A673 (cell line): ENCODE data around the gene MAGEF1. TPM values are rescaled to one million over a fixed set of nuclear protein-coding genes. Genes with fewer than 3 reads are reported as not detected.

Experiments used
- BruUV-seq: library from RNA; stranded (reverse); fragments of 400-500 nt; replicated peaks from 2 replicates; lab custom pipeline; 2021; lab: Mats Ljungman, UMichigan
- CTCF ChIA-PET: fragments of 300-600 bp; sonication (Branson Sonifier 250); formaldehyde crosslinking; loops from one replicate; lab custom pipeline; 2022; ENCODE audit warnings: antibody characterized with exemption; lab: Charles Lee
- POLR2A ChIA-PET: fragments of 300-600 bp; sonication (Branson Sonifier 250); formaldehyde crosslinking; loops from one replicate; lab custom pipeline; 2022; ENCODE audit warnings: antibody characterized with exemption; ENCODE audit not compliant: low non-redundant PET; lab: Charles Lee
- DNase-seq: peaks from one replicate; pipeline ENCODE4 v3.0.0-alpha.2; 2015; ENCODE audit warnings: low spot score
- H3K27ac ChIP-seq: fragments of 200-600 bp; sonication (generic); 2 replicates; pipeline ENCODE4 v1.5.1; 2016; ENCODE audit warnings: mixed run types, low read depth, mild to moderate bottlenecking, mixed read lengths, antibody characterized with exemption, low read length; ENCODE audit not compliant: poor library complexity, severe bottlenecking
- H3K27me3 ChIP-seq: fragments of 200-600 bp; sonication (generic); replicated peaks from 2 replicates; pipeline ENCODE4 v1.6.1; 2017; ENCODE audit warnings: mixed run types, low read depth, mild to moderate bottlenecking, mixed read lengths, antibody characterized with exemption, low read length; ENCODE audit not compliant: insufficient read depth, poor library complexity
- H3K36me3 ChIP-seq: fragments of 200-600 bp; sonication (generic); 2 replicates; pipeline ENCODE4 v1.6.1; 2016; ENCODE audit warnings: mixed run types, mild to moderate bottlenecking, mixed read lengths, antibody characterized with exemption, low read length; ENCODE audit not compliant: insufficient read depth, poor library complexity, severe bottlenecking
- H3K4me1 ChIP-seq: fragments of 200-600 bp; sonication (generic); 2 replicates; pipeline ENCODE4 v1.6.1; 2017; ENCODE audit warnings: mixed run types, mild to moderate bottlenecking, mixed read lengths, antibody characterized with exemption, low read length; ENCODE audit not compliant: insufficient read depth, poor library complexity, severe bottlenecking
- H3K4me3 ChIP-seq: fragments of 200-600 bp; sonication (generic); 2 replicates; pipeline ENCODE4 v1.5.1; 2016; ENCODE audit warnings: low read depth, mixed run types, mild to moderate bottlenecking, mixed read lengths, low read length; ENCODE audit not compliant: poor library complexity, severe bottlenecking
- H3K9me3 ChIP-seq: fragments of 200-600 bp; sonication (generic); 2 replicates; pipeline ENCODE4 v1.6.1; 2016; ENCODE audit warnings: mixed run types, low read depth, mild to moderate bottlenecking, mixed read lengths, antibody characterized with exemption, low read length; ENCODE audit not compliant: poor library complexity, severe bottlenecking
- CTCF ChIP-seq: fragments of 300-800, 200-600 bp; sonication (generic); conservative IDR thresholded peaks from 2 replicates; pipeline ENCODE4 v1.5.1; 2017; ENCODE audit warnings: low read depth, mild to moderate bottlenecking, antibody characterized with exemption, low read length, moderate library complexity, mixed read lengths
- EZH2 ChIP-seq: fragments of 200-600 bp; sonication (generic); IDR thresholded peaks from 2 replicates; pipeline ENCODE4 v1.6.1; 2017; ENCODE audit warnings: borderline replicate concordance, low read depth, mild to moderate bottlenecking, mixed read lengths, antibody characterized with exemption, low read length; ENCODE audit not compliant: poor library complexity, severe bottlenecking
- intact Hi-C: fragments of 100-400 bp; cut with micrococcal nuclease; formaldehyde crosslinking; loops from one replicate; pipeline ENCODE4 v1.10.0; 2022; ENCODE audit not compliant: unreplicated experiment
- total RNA-seq: library from RNA; stranded (reverse); gene quantifications from 2 replicates; pipeline ENCODE4 v1.2.3, GENCODE V29; 2021

Gene MAGEF1
- total RNA-seq, 1 experiment from 2014 or later, result 47.6 TPM

- no peak overlapping the region for H3K27ac ChIP-seq
- no peak for TF ChIP-seq EZH2
- BruUV-seq, result no TSS peak
- ChIA-PET POLR2A (no interaction called here), CTCF (interaction anchor here (0.7 kb wide), 1 partner anchor 687 kb away, joined by 3 read pairs; no protein-coding TSS in a partner anchor)
- H3K27me3 ChIP-seq, result peaks cover 9% of the 10 kb centered on the region
- intact Hi-C loops, result no loop called here
- DNase-seq, result no peak
- H3K4me3 ChIP-seq, result no peak overlapping the region
- H3K9me3 ChIP-seq, result no peaks in the 10 kb centered on the region
- no peaks in the 10 kb centered on the region for H3K4me1 ChIP-seq
- H3K36me3 ChIP-seq, result no peaks in the 10 kb centered on the region
These were observed 38.6 kb downstream of the MAGEF1 start for GRCh38 chr3:184672977-184673870.

DNA sequence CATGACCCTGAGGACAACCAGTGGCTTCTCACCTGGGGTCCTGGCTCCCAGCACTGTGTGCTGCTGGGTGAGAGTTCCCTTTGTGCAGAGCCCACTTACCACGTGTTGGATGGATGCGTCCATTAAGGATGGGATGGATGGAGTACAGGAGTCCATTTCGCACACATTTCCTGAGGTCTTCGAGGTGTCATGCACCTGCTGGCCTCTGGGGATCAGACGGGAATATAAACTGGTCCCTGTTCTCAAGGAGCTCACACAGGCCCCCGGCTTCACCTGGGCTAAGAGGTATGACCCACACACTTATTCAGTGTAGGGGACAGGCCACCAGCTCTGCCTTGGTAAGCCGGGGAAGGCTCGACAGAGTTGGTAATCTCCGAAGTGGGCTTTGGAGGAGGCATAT, 39.5 kb downstream of the MAGEF1 start:
- no peaks in the 10 kb centered on the region for H3K36me3 ChIP-seq

GRCh38 chr3:184670091-184670602, 41.7 kb downstream of the MAGEF1 start:
- intact Hi-C loops, result no loop called here

More for the DNA sequence above, 39.5 kb downstream of the MAGEF1 start:
- ChIA-PET POLR2A (no interaction called here), CTCF (interaction anchor here (0.7 kb wide), 1 partner anchor 688 kb away, joined by 3 read pairs; no protein-coding TSS in a partner anchor)
- Histone ChIP-seq H3K27me3 (peaks cover 12% of the 10 kb centered on the region), H3K4me1 (no peaks in the 10 kb centered on the region), H3K9me3 (no peaks in the 10 kb centered on the region), H3K27ac (no peak overlapping the region), H3K4me3 (no peak overlapping the region)
- no TSS peak for BruUV-seq
- no peak for TF ChIP-seq EZH2
- TF ChIP-seq CTCF, result no peak
- no peak for DNase-seq
- intact Hi-C loops, result no loop called here

More at GRCh38 chr3:184670091-184670602, 41.7 kb downstream of the MAGEF1 start:
- CTCF ChIA-PET, result no interaction called here
- no peak for TF ChIP-seq CTCF
- no peak for TF ChIP-seq EZH2
- no peaks in the 10 kb centered on the region for H3K4me1 ChIP-seq
- no peak overlapping the region for H3K27ac ChIP-seq
- no TSS peak for BruUV-seq
- POLR2A ChIA-PET, result no interaction called here
- H3K4me3 ChIP-seq, result no peak overlapping the region
- H3K9me3 ChIP-seq, result no peaks in the 10 kb centered on the region
- DNase-seq, result no peak
- H3K27me3 ChIP-seq, result peaks cover 12% of the 10 kb centered on the region
- H3K36me3 ChIP-seq, result no peaks in the 10 kb centered on the region
